ENCODE results near the gene ZNF853.

DNA sequence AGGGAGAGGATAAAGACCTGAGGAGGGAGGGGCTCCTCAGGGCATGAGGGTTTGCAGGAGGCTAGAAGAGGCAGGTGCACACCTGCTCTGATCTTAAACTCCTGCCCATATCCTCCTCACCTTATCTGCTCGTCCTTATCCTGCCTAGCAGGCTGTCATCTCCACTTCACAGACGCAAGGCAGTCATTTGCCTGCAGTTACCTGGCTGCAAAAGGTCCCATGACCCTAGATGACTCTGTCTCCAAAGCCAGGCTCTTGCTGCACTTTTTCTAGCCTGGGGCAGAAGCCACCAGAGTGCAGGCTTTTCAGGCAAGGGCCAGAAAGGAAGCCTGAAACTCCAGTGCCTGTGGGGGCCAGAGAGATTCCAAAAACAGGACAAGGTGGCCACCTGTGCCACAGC is 1.7 kb upstream of the ZNF853 start:
- TF ChIP-seq, protein P1, sequence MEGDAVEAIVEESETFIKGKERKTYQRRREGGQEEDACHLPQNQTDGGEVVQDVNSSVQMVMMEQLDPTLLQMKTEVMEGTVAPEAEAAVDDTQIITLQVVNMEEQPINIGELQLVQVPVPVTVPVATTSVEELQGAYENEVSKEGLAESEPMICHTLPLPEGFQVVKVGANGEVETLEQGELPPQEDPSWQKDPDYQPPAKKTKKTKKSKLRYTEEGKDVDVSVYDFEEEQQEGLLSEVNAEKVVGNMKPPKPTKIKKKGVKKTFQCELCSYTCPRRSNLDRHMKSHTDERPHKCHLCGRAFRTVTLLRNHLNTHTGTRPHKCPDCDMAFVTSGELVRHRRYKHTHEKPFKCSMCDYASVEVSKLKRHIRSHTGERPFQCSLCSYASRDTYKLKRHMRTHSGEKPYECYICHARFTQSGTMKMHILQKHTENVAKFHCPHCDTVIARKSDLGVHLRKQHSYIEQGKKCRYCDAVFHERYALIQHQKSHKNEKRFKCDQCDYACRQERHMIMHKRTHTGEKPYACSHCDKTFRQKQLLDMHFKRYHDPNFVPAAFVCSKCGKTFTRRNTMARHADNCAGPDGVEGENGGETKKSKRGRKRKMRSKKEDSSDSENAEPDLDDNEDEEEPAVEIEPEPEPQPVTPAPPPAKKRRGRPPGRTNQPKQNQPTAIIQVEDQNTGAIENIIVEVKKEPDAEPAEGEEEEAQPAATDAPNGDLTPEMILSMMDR (IDR thresholded peaks at IDR 0.05) = no peak
- TF ChIP-seq ZFX (IDR thresholded peaks at IDR 0.05; ENCODE audit: borderline replicate concordance) = no peak

All from 22Rv1 (cell line).